H1 (cell line): ENCODE results near the gene HMG20A. TPM values are rescaled to one million over a fixed set of nuclear protein-coding genes. Genes with fewer than 3 reads are reported as not detected.

Experiments used
- CHD2 ChIP-seq: IDR thresholded peaks from 2 replicates; pipeline ENCODE4 v1.6.1; 2012; ENCODE audit warnings: low read length, improper control_type of control experiment
- JUN ChIP-seq: IDR thresholded peaks from 2 replicates; pipeline ENCODE4 v1.6.1; 2011; ENCODE audit warnings: low read depth, mild to moderate bottlenecking, improper control_type of control experiment, low read length
- JUND ChIP-seq: IDR thresholded peaks from 2 replicates; pipeline ENCODE4 v1.6.1; 2011; ENCODE audit warnings: mild to moderate bottlenecking, improper control_type of control experiment, low read length
- PHF8 ChIP-seq: fragments of 200-600 bp; sonication (generic); conservative IDR thresholded peaks from 2 replicates; pipeline ENCODE4 v1.7.1; 2012; ENCODE audit warnings: low read depth, mild to moderate bottlenecking, inconsistent platforms, low read length, moderate library complexity
- RAD21 ChIP-seq, 2 experiments: IDR thresholded peaks in 1 of 2; conservative IDR thresholded peaks in 1 of 2; 2 replicates each; pipeline ENCODE4 v1.6.1; 2011; ENCODE audit warnings: low read depth in 2 of 2, low read length in 2 of 2, improper control_type of control experiment in 1 of 2, inconsistent platforms in 1 of 2, mild to moderate bottlenecking in 1 of 2, moderate library complexity in 1 of 2
- RXRA ChIP-seq: IDR thresholded peaks from 2 replicates; pipeline ENCODE4 v1.6.1; 2011; ENCODE audit warnings: low read depth, mild to moderate bottlenecking, low read length, moderate library complexity; ENCODE audit not compliant: insufficient read depth
- USF2 ChIP-seq: IDR thresholded peaks from 2 replicates; pipeline ENCODE4 v1.6.1; 2011; ENCODE audit warnings: low read length, improper control_type of control experiment
- polyA plus RNA-seq, 7 experiments: library from polyadenylated mRNA; depleted of rRNA in 3 of 7; stranded (reverse) in 5 of 7; unstranded in 2 of 7; fragments of >200 nt in 5 of 7; fragments of 200-250 nt in 2 of 7; gene quantifications; 1 replicate in 5 of 7; 2 replicates in 1 of 7; 4 replicates in 1 of 7; pipeline versions ENCODE4 v1.2.1 to v1.2.3, GENCODE V29; 2011 to 2013; ENCODE audit warnings: missing spikeins in 2 of 7, mixed read lengths in 2 of 7
- total RNA-seq: library from RNA; stranded (reverse); fragmentation: NEBNext Ultra II Directional; extraction: Animal tissue kit (Norgen Biotek cat#: 25700); gene quantifications from 2 replicates; pipeline ENCODE4 v1.2.1, GENCODE V29; 2021

HMG20A gene
- total and polyA plus RNA-seq, 2 of the 8 experiments (the other 6 are each of a cell fraction or from before 2014, with no cell fraction given) = 52.1 to 59.7 TPM

GRCh38 chr15:77499087-77499760, 78.5 kb downstream of the HMG20A start (continued):
- TF ChIP-seq JUND = no peak
- no peak for TF ChIP-seq RXRA
- TF ChIP-seq PHF8 = no peak
- TF ChIP-seq JUN = no peak
- TF ChIP-seq USF2 = no peak
- TF ChIP-seq CHD2 = no peak
- TF ChIP-seq RAD21 (IDR thresholded peaks at IDR 0.05 in 1 of 2, conservative IDR thresholded peaks at IDR 0.05 in 1 of 2; ENCODE audit: low read depth in 2 of 2, low read length in 2 of 2) = no peak
